ENCODE measurements around the gene PROX1.

Gene PROX1

DNA sequence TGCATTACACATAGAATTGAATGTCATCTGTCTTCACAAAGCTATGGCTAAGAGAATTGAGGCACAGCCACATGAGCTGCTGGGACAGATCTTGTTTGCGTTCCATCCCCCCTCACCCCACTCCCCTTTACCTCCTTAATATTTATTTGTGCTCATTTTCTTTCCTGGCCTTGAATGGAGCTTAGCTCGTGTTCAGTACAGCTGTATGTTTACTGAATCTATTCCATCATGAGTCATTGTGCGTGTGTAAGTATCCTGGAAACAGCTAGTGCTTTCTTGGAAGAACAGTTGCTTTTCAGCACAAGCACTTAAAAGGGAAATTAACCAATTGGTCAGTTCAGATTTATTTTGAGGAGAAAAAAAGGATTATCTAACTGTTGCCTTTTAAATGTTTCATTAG is 14.7 kb downstream of the PROX1 start:
- no peak for DNase-seq

DNA sequence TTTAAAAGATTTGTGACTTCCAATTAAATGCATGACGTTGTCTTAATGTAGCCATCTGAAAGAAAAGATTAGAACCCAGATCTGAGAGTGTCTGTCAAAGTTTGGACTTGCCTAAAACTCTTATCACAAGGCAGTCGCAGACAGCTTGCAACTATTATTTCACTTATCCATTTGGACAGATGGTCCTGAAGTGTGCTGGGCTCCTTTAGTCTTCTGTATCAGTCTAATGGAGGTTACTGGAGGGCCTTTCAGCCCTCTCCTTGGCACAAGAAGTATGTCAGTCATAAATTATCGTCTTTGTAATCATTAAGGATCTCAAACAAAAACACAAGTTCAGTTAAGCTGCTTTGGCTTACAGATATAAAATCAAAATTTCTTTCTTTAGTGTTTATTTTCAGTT is 15.5 kb downstream of the PROX1 start:
- DNase-seq, result no peak

DNA sequence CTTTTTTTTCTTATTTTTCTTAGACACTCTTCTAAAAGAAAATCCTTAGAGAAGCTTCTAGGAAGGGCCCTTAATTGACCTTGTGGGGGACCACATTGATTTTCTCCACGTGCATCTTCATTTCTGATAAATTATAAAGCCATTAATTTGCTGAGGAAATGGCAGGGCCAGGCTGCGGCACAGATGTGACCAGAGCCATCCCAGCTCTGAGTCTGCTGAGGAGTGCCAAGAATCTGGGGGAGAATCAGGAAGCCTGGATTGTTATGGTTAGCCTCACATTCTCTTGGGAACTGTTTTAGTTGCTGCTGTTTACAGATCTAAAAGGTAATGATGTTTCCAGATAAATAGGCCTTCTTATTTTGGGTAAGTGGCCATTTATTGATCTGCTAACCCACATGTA is 16.2 kb downstream of the PROX1 start:
- no peak for DNase-seq

DNA sequence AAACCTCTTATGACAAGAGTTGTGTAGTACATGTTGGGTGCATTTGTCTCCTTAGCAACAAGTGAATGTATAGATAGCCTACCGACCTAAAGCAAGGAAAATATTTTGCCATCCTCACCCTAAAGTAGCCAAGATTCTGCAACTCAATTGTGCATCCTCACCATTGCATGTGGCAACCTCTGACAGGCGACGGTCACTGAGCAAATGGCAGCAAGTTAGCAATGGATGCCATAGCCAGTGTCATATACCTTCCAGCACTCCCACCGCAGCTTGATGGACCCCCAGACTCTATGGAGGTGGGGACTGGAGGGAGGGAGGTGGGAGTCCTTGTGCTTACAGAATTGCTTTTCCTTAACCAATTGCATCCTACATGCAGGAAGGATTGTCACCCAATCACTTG is 17.0 kb downstream of the PROX1 start:
- DNase-seq, result no peak

DNA sequence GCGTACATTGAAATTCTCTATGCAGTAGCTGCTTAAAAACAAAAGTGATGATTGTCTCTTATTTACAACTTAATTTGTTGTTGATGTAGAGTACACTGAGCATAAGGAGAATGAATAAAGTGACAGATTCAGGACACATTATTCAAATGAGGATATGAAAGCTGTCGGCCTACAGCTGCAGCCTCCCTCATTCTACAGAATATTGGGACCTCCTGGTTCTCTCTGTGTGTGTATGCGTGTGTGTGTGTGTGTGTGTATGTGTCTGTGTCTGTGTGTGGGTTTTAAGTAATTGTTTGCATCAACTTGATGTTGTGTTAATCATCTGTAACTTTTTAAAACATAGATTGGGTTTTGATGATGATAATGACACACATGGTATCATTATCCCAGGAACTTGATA is 17.9 kb downstream of the PROX1 start:
- DNase-seq, result no peak

DNA sequence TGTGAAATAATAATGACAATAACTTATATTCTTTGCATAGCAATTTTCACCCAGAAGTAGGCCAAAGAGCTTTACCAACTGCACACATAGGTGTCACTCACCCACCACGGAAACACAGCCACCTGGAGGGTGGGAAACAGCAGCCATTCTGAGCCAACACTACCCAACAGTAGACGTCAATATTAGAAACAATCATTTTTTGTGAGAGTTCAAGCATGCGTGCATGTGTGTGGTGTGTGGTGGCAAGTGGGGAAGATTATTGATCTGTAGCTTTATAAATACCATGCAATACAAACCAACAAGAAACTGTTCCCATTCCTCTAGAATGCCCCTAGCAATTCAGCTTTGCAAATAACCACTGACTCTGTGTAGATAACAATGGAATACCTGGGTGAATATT is 19.1 kb downstream of the PROX1 start:
- no peak for DNase-seq

DNA sequence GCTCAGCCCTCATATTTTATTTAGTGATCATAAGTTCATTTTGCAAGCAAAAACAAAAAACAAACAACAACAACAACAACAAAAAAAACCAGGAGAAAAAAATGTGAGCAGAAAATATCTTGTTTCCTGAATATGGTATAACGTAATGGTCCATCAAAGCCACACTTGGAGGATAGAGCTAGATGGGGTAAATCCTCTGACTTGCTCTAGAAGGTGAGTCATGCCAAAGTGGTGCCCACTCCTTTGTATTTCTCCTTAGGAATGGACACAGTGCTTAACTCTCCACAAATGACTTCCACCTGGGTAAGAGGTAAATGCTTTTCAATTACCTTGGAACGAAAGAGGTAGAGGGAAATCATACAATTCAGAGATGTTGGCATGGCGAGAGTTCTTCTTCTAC is 20.6 kb downstream of the PROX1 start:
- DNase-seq, result no peak

DNA sequence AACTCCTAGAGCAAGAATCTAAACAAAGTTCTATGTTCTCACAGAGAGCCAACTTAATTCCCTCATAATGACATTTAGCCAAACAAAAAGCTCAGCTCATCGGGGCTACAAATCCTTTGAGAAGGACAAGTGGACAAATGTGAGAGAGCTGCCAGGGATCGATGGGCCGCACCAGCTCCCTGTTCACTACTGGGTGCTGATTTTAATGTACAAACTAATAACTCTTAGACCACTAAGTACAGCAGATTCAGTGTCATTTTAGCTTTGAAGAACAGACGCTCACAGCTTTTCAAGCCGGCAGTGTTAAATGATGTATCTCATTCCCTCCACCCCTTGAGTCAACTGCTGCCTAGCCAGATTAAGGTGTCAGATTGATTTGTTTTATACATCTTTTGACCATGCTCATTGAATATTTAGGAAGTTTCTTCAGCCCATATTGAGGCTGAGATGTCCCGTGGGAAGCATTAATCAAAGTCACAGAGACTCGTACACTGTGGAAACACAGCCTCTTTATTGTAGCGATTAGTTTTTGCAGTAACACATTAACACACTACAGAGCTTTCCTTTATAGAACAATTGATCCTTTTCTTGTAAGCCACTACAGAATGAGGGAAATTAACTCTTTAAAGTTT is 21.1 kb downstream of the PROX1 start:
- no peak for DNase-seq

DNA sequence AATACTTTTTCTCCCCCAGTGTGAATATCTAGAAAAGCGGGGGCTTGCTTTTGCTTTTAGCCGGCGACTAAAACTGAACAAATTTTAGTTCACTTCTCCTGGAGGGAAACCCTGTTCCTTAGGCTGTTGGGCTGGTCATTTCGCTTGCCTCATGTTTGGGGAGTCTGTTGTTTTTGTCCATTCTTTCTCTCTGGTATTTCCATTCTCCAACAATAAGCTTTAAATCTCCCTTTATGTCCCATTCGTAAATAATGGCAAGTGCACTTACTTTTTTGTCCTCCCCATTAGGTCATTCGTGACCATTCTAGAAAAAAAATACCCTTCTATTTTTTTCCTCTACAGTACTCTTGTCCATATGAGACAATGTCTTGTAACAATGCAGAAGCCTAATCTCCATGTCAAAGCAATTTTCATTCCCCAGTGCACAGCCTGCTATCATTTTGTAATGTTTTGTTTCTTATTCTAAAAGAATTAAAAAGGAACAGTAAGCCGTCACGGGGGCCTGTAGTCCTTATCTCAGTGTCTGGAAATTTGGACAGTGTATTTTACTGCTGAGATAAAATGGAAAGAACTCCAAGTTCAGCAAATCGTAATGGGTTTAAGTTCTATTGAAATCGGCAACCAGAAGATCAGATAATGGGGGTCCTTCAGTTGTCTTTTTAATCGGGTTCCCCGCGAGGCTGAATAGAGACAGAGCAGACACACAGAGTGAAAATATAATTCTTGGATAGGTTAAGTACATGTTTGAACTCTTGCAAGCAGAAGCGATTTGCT is 21.8 kb downstream of the PROX1 start:
- DNase-seq, result no peak

DNA sequence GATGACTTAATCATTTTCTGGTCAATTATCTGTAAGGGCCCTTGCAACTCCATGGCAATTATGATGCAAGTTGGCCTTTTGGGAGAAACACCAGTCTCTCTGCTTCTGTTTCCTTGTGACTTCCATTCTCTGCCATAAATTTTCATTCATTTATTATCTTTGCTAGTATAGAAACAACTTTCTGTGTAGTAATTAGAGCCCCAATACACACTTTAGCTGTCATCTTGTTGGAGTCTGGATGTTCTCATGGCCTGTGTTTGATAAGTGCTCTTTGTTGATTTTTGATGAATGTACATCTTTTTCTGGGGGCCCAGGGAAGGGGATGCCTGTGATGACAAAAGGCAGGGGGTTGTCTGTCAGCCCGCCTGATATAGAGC is 22.4 kb downstream of the PROX1 start:
- no peak for DNase-seq

DNA sequence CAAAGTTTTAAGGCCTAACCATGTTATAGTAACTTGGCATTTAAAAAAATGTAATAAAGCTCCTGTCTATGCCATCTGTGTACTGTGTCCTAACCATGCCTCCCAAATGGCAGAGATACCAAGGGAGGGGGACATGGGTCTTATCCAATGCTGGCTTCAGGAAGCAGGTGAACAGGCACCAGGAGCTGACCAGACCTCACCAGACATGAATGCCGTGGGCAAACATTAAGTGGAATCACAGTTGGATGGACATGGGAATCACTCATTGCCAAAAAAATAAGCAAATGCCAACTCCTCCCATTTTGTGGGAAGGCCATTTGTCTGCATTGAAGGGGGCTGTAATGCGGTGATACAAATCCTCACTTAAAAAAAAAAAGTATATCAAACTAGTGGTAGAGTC is 22.9 kb downstream of the PROX1 start:
- no peak for DNase-seq

DNA sequence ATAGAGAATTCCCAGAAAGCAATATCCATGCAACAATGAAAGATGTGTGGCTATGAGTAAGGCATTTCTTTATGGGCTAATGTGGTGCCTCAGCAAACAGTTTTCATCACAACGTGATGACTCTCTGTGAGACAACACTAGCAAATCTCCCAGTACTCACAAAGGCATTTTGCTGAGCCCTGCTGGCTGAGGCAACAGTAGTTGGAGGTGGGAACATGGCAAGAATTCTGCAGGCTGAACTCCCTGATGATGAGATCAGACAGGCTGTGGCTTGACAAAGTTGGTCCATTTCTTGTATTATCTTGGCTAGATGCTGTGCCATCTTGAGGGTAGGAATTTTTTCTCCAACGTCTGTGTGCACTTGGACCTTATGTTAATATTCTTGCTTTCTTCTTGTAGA is 24.6 kb downstream of the PROX1 start:
- DNase-seq, result no peak

DNA sequence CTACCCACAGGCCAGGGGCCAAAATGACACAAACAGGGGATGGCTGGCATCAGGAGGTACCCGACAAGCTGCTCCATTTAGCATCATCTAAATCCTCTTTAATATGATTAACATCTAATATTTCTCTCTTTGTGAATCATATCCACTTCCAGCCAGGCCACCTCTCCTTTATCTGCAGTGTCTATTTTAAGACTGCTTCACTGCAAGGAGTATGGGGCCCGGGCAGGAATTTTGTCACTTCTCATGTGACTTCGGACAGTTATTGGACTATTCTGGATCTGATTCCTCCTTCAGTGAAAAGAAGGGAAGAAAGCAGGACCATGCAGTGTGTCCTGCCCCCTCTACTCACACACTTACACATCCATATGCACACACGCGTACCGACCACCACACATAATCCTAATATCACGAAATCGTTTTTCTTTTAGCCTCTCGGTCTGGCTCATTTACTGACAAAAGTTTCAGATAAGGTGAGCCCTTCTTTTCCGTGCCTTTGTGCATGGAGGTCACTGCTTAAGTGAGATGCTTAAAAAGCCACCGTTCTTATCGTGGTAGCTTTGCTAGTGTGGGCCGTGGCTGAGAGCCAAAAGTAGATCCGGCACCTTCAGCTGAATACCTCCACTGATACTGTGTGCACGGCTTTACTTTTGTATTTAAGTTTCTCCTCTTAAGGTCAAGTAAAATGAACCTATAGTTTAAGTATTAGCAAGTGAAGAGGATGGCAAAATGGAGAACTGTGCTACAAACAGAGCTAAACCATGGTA is 26.0 kb downstream of the PROX1 start:
- DNase-seq, result no peak

DNA sequence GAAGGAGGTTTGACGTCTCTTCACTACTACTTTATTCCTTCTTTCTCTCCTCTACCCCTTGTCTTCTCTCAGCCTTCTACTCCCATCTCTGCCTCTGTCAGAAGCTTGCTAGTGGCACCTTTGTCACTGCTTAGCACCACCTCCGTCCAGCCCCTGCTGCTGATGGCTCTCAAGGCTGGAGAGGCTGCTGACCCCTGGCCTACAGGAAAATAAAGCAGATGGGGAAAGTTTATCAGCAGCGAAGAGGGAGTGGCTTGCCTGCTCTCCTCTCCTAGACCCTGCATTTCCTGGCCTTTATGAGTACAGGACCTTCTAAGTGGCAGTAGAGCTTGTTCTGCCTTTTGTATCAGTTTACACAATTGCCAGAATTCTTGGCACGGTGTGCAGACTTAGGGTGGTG is 27.0 kb downstream of the PROX1 start:
- DNase-seq, result no peak

DNA sequence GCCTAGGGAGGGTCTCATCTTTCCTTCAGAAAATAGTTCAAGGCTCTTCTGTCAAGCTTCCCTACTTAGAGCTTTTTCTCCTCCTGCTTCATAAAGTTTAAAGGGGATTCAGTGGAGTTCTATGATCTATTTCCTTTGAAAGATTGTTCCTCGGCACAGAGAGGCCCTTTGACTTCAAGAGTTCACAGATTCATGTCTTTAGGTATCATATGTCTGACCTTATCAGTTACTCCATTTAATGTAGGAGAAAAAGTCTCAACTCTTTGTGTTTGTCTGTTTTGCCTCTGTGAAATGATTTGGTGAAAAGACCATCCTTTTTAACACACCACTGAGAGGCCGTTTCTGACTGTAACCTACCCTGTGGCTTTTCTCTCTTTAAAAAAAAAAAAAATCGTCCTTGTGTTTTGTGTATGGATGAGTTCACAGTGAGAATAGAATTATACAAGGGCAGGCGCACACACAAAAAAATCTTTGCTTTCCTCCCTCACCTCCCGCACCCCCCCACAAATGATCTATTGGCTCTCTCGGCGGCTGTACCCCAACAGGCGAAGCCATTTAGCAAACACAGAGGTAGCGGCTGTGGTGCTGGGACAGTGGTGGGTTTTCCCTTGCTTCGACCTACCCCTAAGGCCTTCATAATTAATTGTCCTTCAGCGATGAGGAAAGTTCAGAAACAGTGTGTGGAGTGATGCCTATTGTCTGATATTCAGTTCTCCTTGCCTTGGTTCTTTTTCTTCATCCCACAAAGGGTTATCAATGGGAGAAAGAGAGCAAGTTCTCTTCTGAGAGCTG is 29.6 kb downstream of the PROX1 start:
- no peak for DNase-seq

DNA sequence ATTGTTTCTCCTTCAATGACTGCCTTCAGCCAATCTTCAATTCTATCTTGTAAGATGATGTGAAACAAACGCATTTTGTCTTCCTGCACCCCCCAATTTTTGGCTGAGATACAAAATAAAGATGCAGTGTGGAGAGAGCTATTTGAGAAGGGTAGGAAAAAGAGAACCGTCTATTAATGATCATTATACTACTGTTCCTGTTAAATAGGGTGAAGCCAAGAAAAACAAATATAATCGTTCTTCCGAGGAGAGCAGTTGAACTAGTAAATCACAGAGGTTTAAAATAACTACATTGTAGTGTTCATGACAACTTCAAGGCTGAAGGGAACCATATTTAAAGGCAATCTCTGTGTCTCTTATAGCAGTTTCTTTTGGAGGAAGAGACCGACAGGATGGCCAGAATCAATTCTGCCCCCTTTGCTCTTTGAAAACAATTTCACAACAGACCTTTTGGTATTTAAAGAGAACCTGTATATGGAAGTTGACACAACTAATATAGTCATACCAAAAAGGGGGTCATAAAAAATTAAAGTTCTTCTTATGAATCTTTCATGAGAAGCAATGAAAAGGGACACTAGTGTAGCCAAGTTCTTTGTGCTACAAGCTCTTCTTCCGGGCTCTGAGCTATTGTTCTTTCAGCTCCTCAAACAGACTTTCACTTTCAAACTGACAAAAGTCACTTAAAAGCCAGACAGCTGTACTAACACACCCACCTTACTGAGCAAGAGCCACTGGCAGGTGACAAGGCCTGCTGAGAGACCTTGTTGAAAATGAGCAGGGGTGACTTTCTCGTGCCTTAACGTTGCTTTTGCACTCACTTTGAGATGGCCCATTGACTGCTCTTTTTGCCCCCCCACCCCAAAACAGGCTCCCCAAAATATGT is 30.9 kb downstream of the PROX1 start:
- DNase-seq, result peak; percentile 10

DNA sequence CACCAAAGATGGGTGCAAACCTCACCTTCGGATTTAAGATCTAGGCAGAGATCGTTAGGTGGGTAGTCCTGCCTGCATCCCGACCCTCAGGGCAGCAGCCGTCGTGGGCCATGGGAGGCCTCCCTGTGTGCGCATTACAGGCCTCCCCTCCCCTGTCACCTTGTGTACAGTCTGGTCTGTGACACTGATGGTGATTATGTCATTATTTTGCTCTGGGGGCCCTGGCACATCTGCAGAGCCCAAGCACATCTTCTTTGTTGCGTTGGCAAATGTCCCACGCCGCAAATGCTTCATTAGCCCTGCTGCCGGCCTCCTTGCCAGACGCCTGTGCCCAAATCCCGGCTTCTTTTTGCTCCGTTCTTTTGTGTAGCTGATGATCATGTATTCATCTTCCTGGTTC is 31.7 kb downstream of the PROX1 start:
- DNase-seq, result no peak

DNA sequence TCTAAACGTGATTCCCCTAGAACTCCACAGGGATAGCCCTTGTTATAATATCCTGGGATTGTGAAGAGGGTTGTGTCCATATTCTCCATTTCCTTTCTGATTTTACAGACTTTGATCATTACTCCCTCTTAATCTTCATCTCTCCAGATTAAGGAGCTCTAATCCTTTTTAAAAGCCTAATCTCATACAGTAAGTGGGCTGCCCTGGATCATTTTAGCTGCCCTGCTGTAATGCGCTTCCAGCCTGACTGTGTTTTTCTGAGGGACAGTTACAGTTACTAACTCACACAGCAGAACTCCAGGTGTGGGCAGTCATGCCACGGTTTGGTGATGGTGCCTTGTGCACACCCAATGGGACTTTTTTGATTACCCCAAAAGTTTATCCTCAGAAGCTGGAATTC is 33.5 kb downstream of the PROX1 start:
- no peak for DNase-seq

DNA sequence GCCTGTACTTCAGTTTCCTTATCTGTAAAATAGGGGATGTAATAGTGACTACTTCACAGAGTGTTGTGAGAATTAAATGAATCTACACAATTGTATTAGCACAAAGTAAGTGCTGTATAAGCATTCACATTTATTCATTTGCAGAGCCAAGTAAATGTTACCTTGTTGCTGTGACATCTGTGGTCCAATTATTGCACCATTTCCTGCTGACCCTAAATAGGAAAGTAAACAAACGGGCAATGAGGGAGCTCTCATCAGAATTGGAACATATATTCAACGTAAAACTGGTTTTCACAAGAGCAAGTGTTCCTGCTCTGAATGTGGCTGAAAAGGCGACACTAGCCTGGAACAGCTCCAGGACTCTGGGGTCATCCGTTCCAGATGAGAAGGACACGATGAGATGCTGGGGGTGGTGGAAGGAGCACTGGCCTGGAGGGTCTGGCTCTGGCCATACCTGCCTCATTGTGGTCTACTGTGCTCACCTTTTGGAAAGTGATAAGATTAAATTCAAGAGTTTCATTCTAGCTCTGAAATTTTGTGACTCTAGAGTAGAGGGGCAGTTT is 34.5 kb downstream of the PROX1 start:
- no peak for DNase-seq

DNA sequence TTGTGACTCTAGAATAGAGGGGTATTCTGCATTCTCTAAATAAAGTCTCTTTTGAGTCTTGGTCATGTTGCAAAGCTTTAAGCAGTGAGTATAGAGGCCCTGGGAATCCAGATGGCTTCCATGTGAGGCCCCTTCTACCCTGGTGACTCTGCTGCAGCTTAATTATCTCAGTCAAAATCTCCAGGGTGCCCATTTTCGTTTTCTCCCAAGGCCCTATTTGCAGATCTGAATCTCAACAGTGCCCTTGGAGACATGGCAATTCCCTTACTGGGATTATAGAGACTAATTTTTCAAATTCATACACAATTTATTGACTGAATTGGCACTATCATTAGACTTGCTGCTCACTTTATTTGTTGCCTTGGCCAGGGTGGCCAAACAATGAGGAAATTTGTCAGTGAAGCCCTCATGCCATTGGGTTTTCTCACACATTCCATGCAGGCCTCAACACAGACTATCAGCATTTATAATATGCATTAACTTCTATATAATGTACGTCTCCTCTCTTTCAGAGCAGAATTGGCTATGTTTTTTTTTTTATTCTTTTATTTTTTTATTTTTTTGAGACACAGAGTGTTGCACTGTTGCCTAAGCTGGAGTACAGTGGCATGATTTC is 35.1 kb downstream of the PROX1 start:
- DNase-seq, result no peak

DNA sequence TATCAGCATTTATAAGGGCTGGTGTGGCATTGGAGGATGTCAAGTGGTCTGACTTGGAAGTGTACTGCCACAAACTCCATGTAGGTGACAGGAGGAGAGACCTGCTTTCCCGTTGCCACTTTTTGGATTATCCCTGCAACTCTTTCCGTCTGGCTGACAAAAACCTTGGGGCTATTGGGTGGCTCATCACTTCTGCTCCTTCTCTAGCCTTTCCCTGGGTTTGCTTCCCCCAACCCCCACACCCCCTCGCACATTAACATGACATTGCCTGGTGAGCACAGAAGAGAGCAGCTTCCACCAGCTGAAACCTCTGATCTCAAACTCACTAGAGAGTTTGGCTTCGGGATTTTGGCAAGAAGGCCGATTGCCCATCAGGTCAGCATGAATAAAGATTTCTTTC is 39.2 kb downstream of the PROX1 start:
- no peak for DNase-seq

DNA sequence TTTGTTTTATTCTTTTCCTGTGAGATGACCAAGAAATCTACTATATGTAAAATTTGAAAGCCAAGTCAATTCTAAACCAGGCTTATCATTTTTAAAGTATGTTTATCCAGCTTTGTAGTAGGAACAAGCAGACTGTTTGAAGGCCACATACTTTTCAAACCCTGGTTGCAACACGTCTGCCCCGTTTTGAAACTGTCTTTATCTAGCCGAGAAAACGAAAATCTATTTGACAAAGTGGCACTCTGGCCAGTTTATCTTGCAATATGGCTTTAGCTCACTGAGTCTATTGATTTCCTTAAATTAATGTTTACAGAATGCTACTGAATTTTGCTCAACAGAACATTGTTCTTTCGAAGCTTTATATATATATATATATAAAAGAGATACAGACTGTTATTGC is 39.7 kb downstream of the PROX1 start:
- DNase-seq, result no peak

All from activated CD4-positive, alpha-beta T cell treated with anti-CD3 and anti-CD28 coated beads, Interleukin-2, amount 50 U/mL, for 16 hours (primary cell).